Adrenal gland (tissue), 12 donors: ENCODE data around the gene ZC3H12C. TPM values are rescaled to one million over a fixed set of nuclear protein-coding genes. Genes with fewer than 3 reads are reported as not detected.
A peak's percentile ranks its signal among the peaks of the same experiment; 100 is the strongest.

Experiments
- DNase-seq, 7 donors: peaks; one replicate each; pipeline ENCODE4 v3.0.0-alpha.2; 2019 to 2020
- H3K27ac ChIP-seq, 5 donors: fragments of 200-600 bp; sonication (generic) in 4 of 5; 1 replicate in 3 of 5; 2 replicates in 2 of 5; pipeline versions ENCODE4 v1.5.1 to v1.8.0; 2016 to 2020; ENCODE audit warnings: mild to moderate bottlenecking in 1 of 5
- H3K27me3 ChIP-seq: fragments of 200-600 bp; 2 replicates; pipeline ENCODE4 v1.8.0; 2021
- H3K36me3 ChIP-seq, 2 donors: fragments of 200-600 bp; replicated peaks in 1 of 2; 1 replicate in 1 of 2; 2 replicates in 1 of 2; pipeline versions ENCODE4 v1.5.1 to v1.8.0; 2018 to 2022
- H3K4me1 ChIP-seq, 2 donors: fragments of 200-600 bp; replicated peaks in 1 of 2; 1 replicate in 1 of 2; 2 replicates in 1 of 2; pipeline versions ENCODE4 v1.5.1 to v1.8.0; 2018 to 2021
- H3K4me3 ChIP-seq, 4 donors: fragments of 200-600 bp; sonication (generic) in 3 of 4; one replicate each; pipeline ENCODE4 v1.5.1; 2016 to 2018
- H3K9me3 ChIP-seq, 3 donors: fragments of 200-600 bp; sonication (generic) in 1 of 3; replicated peaks in 1 of 3; 1 replicate in 2 of 3; 2 replicates in 1 of 3; pipeline versions ENCODE4 v1.5.1 to v1.8.0; 2016 to 2021
- CTCF ChIP-seq, 6 experiments: fragments of 450-650 bp in 4 of 6; fragments of 200-600 bp in 2 of 6; sonication (generic) in 1 of 6; IDR thresholded peaks; 1 replicate in 5 of 6; 2 replicates in 1 of 6; pipeline versions ENCODE4 v1.5.1 to v1.8.0; 2016 to 2021; ENCODE audit warnings: antibody characterized with exemption in 6 of 6, mild to moderate bottlenecking in 2 of 6, moderate library complexity in 1 of 6
- POLR2A ChIP-seq, 2 donors: fragments of 450-650 bp; IDR thresholded peaks; one replicate each; pipeline ENCODE4 v1.6.1; 2017; ENCODE audit warnings: antibody characterized with exemption in 2 of 2, mild to moderate bottlenecking in 2 of 2, moderate library complexity in 1 of 2
- WGBS, 4 donors: extraction: QIAGEN DNeasy Blood & Tissue Kit in 2 of 4; methylation state at CpG; one replicate each; pipeline versions ENCODE4 v1.1.5 to v1.1.7; 2013 to 2017; 5-methylcytosine and 5-hydroxymethylcytosine counted together
- intact Hi-C, 2 donors: fragments of 100-400 bp; cut with DNase I; formaldehyde crosslinking; loops; one replicate each; pipeline versions ENCODE4 v1.14.1 to v1.15.0; 2022 to 2023
- polyA plus RNA-seq, 3 donors: library from polyadenylated mRNA; stranded (reverse); fragments of 200-250 nt in 2 of 3; fragments of 350-450 nt in 1 of 3; fragmentation: Illumina TruSeq in 1 of 3; extraction: RNeasy Lipid Tissue Mini Kit (QIAGEN cat#74804) in 1 of 3; gene quantifications; one replicate each; pipeline ENCODE4 v1.2.3, GENCODE V29; 2013 to 2014
- total RNA-seq, 9 donors: library from RNA; depleted of rRNA in 4 of 9; stranded (reverse); fragments of >200 nt in 4 of 9; fragments of 120-200 nt in 1 of 9; fragmentation: NEBNext Ultra II Directional in 1 of 9; extraction: Animal tissue kit (Norgen Biotek cat#: 25700) in 1 of 9; gene quantifications; one replicate each; pipeline versions ENCODE4 v1.1.0 to v1.2.4, GENCODE V29; 2013 to 2023
- donor health status: healthy with polysubstance abuse.
- donor health status: Bipolar disorder and iron deficiency.
- donor health status: DM: yes; HTN: yes; CAD: no.
- donor health status: DM: no; HTN: no; CAD: no.
- donor health status: DM: no; HTN: no; CAD: no.
- donor health status: DM: yes; HTN: yes; CAD: no.

ZC3H12C gene
- total and polyA plus RNA-seq, 12 donors = 4.4 to 28.9 (median 19.8) TPM

GRCh38 chr11:110069158-110069737 lies 23.9 kb upstream of the ZC3H12C start:
- H3K27me3 ChIP-seq = no peaks in the 10 kb centered on the region
- intact Hi-C loops = no loop called here
- TF ChIP-seq POLR2A (IDR thresholded peaks at IDR 0.05) (no peak), CTCF (IDR thresholded peaks at IDR 0.05) (no peak)
- peak overlapping the region in 3 of 5 donors; percentile 53 to 72 (median 58) for H3K27ac ChIP-seq
- H3K36me3 ChIP-seq = no peaks in the 10 kb centered on the region
- no peak overlapping the region for H3K4me3 ChIP-seq
- WGBS, 4 donors = 52 to 66% (median 55%) methylated on average over 7 of the region's 7 CpGs
- no peaks in the 10 kb centered on the region for H3K4me1 ChIP-seq
- peak; percentile 40 to 83 (median 56) for DNase-seq
- no peaks in the 10 kb centered on the region for H3K9me3 ChIP-seq

- no peaks in the 10 kb centered on the region for H3K27me3 ChIP-seq
- TF ChIP-seq POLR2A (IDR thresholded peaks at IDR 0.05) = no peak
- no peak for TF ChIP-seq CTCF (IDR thresholded peaks at IDR 0.05)
- intact Hi-C loops = no loop called here
- no peak overlapping the region for H3K4me3 ChIP-seq
- H3K9me3 ChIP-seq = no peaks in the 10 kb centered on the region
- no peak for DNase-seq
- H3K4me1 ChIP-seq = no peaks in the 10 kb centered on the region
- H3K36me3 ChIP-seq = no peaks in the 10 kb centered on the region
- 93 to 96% (median 96%) methylated on average over 3 of the region's 3 CpGs for WGBS, 4 donors
- H3K27ac ChIP-seq = no peak overlapping the region
Observed at GRCh38 chr11:110070176-110070575, 23.0 kb upstream of the ZC3H12C start.

- intact Hi-C loops = no loop called here
Observed at GRCh38 chr11:110071197-110071596, 22.0 kb upstream of the ZC3H12C start.

GRCh38 chr11:110072930-110073329 lies 20.3 kb upstream of the ZC3H12C start:
- Histone ChIP-seq H3K27me3 (no peaks in the 10 kb centered on the region), H3K4me3 (no peak overlapping the region), H3K36me3 (no peaks in the 10 kb centered on the region), H3K4me1 (peaks cover 0 to 26% of the 10 kb centered on the region in 2 donors), H3K27ac (no peak overlapping the region), H3K9me3 (no peaks in the 10 kb centered on the region)
- no peak for TF ChIP-seq CTCF (IDR thresholded peaks at IDR 0.05)
- DNase-seq = no peak
- intact Hi-C loops = no loop called here

More at GRCh38 chr11:110071197-110071596, 22.0 kb upstream of the ZC3H12C start:
- peaks cover 0 to 9% of the 10 kb centered on the region in 2 donors for H3K4me1 ChIP-seq
- H3K9me3 ChIP-seq = no peaks in the 10 kb centered on the region
- no peaks in the 10 kb centered on the region for H3K36me3 ChIP-seq
- no peak overlapping the region for H3K4me3 ChIP-seq
- no peak overlapping the region for H3K27ac ChIP-seq
- H3K27me3 ChIP-seq = no peaks in the 10 kb centered on the region
- no peak for DNase-seq
- TF ChIP-seq CTCF (IDR thresholded peaks at IDR 0.05) (no peak), POLR2A (IDR thresholded peaks at IDR 0.05) (no peak)
- WGBS, 4 donors = 91 to 95% (median 93%) methylated on average over 2 of the region's 2 CpGs
